T-cell (primary cell): ENCODE data around the gene RABGAP1L. TPM values are rescaled to one million over a fixed set of nuclear protein-coding genes. Genes with fewer than 3 reads are reported as not detected.
"Not testable (repeated sequence)": the region's sequence is repeated elsewhere in the genome, so short reads cannot be mapped to it uniquely, and the experiment has no call there.

Experiments
- ATAC-seq, 4 experiments: fragments of 200-7000 bp in 3 of 4; fragments of 150-1000 bp in 1 of 4; cut with Tn5 transposase; replicated peaks in 1 of 4; 1 replicate in 3 of 4; 2 replicates in 1 of 4; pipeline ENCODE4 v1.10.0; 2021; ENCODE audit warnings: moderate library complexity in 3 of 4, mild to moderate bottlenecking in 2 of 4, moderate number of reproducible peaks in 1 of 4
- CTCF ChIA-PET, 2 donors: fragments of 300-600 bp; sonication (Branson Sonifier 250); formaldehyde crosslinking; loops; one replicate each; lab custom pipeline; 2022; ENCODE audit warnings: antibody characterized with exemption in 2 of 2; lab: Charles Lee
- POLR2A ChIA-PET, 2 donors: fragments of 300-600 bp; sonication (Branson Sonifier 250); formaldehyde crosslinking; loops; one replicate each; lab custom pipeline; 2022; ENCODE audit warnings: antibody characterized with exemption in 2 of 2; lab: Charles Lee
- DNase-seq, 35 experiments: peaks; one replicate each; pipeline versions ENCODE4 v3.0.0 to v3.0.0-alpha.2; 2013 to 2023
- H3K27ac ChIP-seq: one replicate; pipeline ENCODE4 v1.5.1; 2013; ENCODE audit warnings: low read length
- H3K27me3 ChIP-seq, 2 experiments: replicated peaks in 1 of 2; 1 replicate in 1 of 2; 2 replicates in 1 of 2; pipeline versions ENCODE4 v1.6.1 to v1.7.0; 2013; ENCODE audit warnings: low read length in 1 of 2, mixed read lengths in 1 of 2; ENCODE audit not compliant: control insufficient read depth in 2 of 2, insufficient read depth in 2 of 2; ENCODE audit errors: extremely low read depth in 1 of 2
- H3K36me3 ChIP-seq, 2 donors: 1 replicate in 1 of 2; 2 replicates in 1 of 2; pipeline versions ENCODE4 v1.6.1 to v1.7.0; 2013; ENCODE audit warnings: low read length in 1 of 2; ENCODE audit not compliant: control insufficient read depth in 2 of 2, insufficient read depth in 1 of 2; ENCODE audit errors: extremely low read depth in 1 of 2
- H3K4me1 ChIP-seq, 2 experiments: 1 replicate in 1 of 2; 2 replicates in 1 of 2; pipeline versions ENCODE4 v1.6.1 to v1.7.0; 2013; ENCODE audit warnings: low read length in 2 of 2, mixed read lengths in 1 of 2; ENCODE audit not compliant: insufficient read depth in 2 of 2, control insufficient read depth in 1 of 2; ENCODE audit errors: extremely low read depth in 1 of 2
- H3K4me3 ChIP-seq, 2 donors: 1 replicate in 1 of 2; 2 replicates in 1 of 2; pipeline versions ENCODE4 v1.5.1 to v1.7.0; 2013; ENCODE audit warnings: mild to moderate bottlenecking in 2 of 2, low read length in 1 of 2, moderate library complexity in 1 of 2; ENCODE audit not compliant: control insufficient read depth in 1 of 2; ENCODE audit errors: extremely low read depth in 1 of 2
- H3K9me3 ChIP-seq: 2 replicates; pipeline ENCODE4 v1.7.0; 2013
- H3K27ac Mint-ChIP-seq, 2 donors: one replicate each; pipeline ENCODE4 v1.8.0; 2020 to 2021; ENCODE audit warnings: mild to moderate bottlenecking in 2 of 2, mixed read lengths in 2 of 2
- H3K27me3 Mint-ChIP-seq, 2 donors: one replicate each; pipeline ENCODE4 v1.8.0; 2021 to 2022; ENCODE audit warnings: mixed read lengths in 2 of 2
- H3K36me3 Mint-ChIP-seq: one replicate; pipeline ENCODE4 v1.8.0; 2021; ENCODE audit warnings: mixed read lengths
- H3K4me1 Mint-ChIP-seq, 3 donors: one replicate each; pipeline ENCODE4 v1.8.0; 2020 to 2022; ENCODE audit warnings: mixed read lengths in 3 of 3, mild to moderate bottlenecking in 1 of 3
- H3K4me3 Mint-ChIP-seq, 3 donors: one replicate each; pipeline ENCODE4 v1.8.0; 2020 to 2022; ENCODE audit warnings: mild to moderate bottlenecking in 3 of 3, mixed read lengths in 3 of 3, moderate library complexity in 3 of 3
- H3K9me3 Mint-ChIP-seq, 3 donors: one replicate each; pipeline ENCODE4 v1.8.0; 2020 to 2022; ENCODE audit warnings: mixed read lengths in 3 of 3
- WGBS: methylation state at CpG from one replicate; pipeline ENCODE4 v1.1.5; 2013; ENCODE audit warnings: missing lambda C conversion rate; ENCODE audit not compliant: insufficient coverage; 5-methylcytosine and 5-hydroxymethylcytosine counted together
- total RNA-seq, 35 experiments: library from RNA in 6 of 35; stranded (reverse) in 6 of 35; fragments of 120-200 nt in 1 of 35; gene quantifications; one replicate each; pipeline versions ENCODE4 v1.2.1 to v1.2.4 and lab custom pipeline; 2013 to 2026

Gene RABGAP1L
- total RNA-seq, 5 donors from 2014 or later (not counting 1 experiment from before 2014, with no cell fraction given), result 75.0 to 108 (median 82.3) TPM

DNA sequence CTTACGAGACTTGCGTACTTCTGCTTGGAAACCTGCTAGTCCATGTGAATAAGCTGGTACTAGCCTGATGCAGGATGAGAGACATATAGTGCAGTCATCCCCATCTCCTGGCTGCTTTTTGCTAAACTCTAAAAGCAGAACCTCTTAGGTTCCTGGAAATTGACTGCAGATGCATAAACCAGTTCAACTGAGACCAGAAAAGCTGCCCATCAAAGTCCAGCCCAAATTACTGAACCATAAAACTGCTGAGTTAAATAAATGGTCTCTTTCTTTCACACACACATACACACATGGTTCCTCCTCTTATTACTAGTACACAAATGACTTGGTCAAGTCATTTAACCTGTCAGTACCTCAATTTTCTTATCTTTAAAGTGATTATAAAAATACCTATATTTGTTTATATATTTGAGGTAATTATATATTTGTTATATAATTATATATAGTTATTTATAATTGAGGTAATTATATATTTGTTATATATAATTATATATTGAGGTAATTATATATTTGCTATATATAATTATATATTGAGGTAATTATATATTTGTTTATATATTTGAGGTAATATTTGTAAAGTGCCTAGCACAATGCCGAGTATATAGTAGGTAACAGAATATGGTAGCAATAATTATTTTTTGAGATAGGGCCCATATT lies 25.2 kb upstream of the RABGAP1L start:
- ATAC-seq, result no peak
- Histone ChIP-seq H3K9me3 (no peaks in the 10 kb centered on the region), H3K27me3 (peaks cover 0 to 3% of the 10 kb centered on the region in 2 experiments), H3K4me3 (no peak overlapping the region), H3K4me1 (no peaks in the 10 kb centered on the region), H3K27ac (no peak overlapping the region), H3K36me3 (no peaks in the 10 kb centered on the region)
- H3K27me3 Mint-ChIP-seq, result peaks cover 0 to 5% of the 10 kb centered on the region in 2 donors
- no peak overlapping the region for H3K27ac Mint-ChIP-seq
- H3K4me1 Mint-ChIP-seq, result no peaks in the 10 kb centered on the region
- no peak overlapping the region for H3K4me3 Mint-ChIP-seq
- DNase-seq, result no peak
- no peaks in the 10 kb centered on the region for H3K36me3 Mint-ChIP-seq
- peaks cover 0 to 15% (median 6%) of the 10 kb centered on the region in 3 donors for H3K9me3 Mint-ChIP-seq
- 100% methylated on average over 2 of the region's 3 CpGs for WGBS
- ChIA-PET POLR2A (no interaction called here), CTCF (no interaction called here)

DNA sequence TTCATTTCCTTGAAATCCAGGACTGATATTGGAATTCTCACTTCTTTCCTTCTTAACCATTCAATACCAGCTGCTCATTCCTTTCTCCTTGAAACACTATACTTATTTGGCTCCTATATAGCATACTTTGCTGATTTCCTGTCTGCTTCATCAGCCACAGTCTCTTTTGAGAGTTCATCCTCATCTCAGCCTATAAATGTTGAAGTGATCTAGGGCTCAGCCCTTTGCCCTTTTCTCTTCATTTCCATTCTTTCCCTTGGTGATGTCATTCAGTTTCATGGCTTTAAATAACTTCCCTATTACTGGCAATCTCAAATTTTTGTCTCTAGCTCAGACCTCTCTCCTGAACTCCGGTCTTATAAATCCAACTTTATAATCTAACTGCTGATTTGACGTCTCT lies 24.1 kb upstream of the RABGAP1L start:
- POLR2A ChIA-PET, result no interaction called here
- no peak overlapping the region for H3K27ac ChIP-seq
- H3K27me3 Mint-ChIP-seq, result peaks cover 0 to 5% of the 10 kb centered on the region in 2 donors

DNA sequence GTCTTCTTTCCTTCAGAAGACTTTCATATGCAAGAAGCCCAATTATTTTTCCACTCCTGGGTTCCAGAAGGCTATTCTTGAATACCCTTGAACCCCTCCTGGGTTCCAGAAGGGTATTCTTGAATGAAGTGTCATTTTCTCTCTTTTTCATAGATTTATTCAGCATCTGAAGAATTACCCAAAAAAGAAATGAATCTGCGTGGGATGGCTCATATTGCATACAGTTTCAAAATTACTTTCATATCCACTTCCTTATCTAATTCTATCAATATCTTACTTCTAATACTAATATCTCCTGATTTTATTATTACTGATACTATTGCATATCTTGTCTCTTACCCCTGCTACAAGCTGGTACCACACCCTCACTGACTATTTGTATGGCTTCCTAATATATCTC lies 22.6 kb upstream of the RABGAP1L start:
- H3K36me3 Mint-ChIP-seq, result no peaks in the 10 kb centered on the region
- POLR2A ChIA-PET, result no interaction called here
- no peak overlapping the region for H3K4me3 Mint-ChIP-seq
- Histone ChIP-seq H3K27ac (no peak overlapping the region), H3K27me3 (no peaks in the 10 kb centered on the region), H3K9me3 (no peaks in the 10 kb centered on the region), H3K4me3 (no peak overlapping the region), H3K4me1 (no peaks in the 10 kb centered on the region), H3K36me3 (no peaks in the 10 kb centered on the region)
- DNase-seq (no peak), ATAC-seq (no peak)
- no peaks in the 10 kb centered on the region for H3K4me1 Mint-ChIP-seq
- no peaks in the 10 kb centered on the region for H3K9me3 Mint-ChIP-seq
- peaks cover 3 to 6% of the 10 kb centered on the region in 2 donors for H3K27me3 Mint-ChIP-seq
- CTCF ChIA-PET, result no interaction called here
- H3K27ac Mint-ChIP-seq, result no peak overlapping the region
- WGBS, result no CpG with 5 or more reads among the region's 1 CpG

More for the DNA sequence above, 24.1 kb upstream of the RABGAP1L start:
- Histone ChIP-seq H3K4me3 (no peak overlapping the region), H3K36me3 (no peaks in the 10 kb centered on the region), H3K9me3 (no peaks in the 10 kb centered on the region), H3K27me3 (peaks cover 0 to 3% of the 10 kb centered on the region in 2 experiments), H3K4me1 (no peaks in the 10 kb centered on the region)
- CTCF ChIA-PET, result no interaction called here
- Mint-ChIP-seq H3K4me1 (no peaks in the 10 kb centered on the region), H3K36me3 (no peaks in the 10 kb centered on the region), H3K9me3 (peaks cover 0 to 4% (median 1%) of the 10 kb centered on the region in 3 donors), H3K4me3 (no peak overlapping the region), H3K27ac (no peak overlapping the region)
- DNase-seq (no peak), ATAC-seq (no peak)
- 50% methylated on average over 2 of the region's 2 CpGs for WGBS

DNA sequence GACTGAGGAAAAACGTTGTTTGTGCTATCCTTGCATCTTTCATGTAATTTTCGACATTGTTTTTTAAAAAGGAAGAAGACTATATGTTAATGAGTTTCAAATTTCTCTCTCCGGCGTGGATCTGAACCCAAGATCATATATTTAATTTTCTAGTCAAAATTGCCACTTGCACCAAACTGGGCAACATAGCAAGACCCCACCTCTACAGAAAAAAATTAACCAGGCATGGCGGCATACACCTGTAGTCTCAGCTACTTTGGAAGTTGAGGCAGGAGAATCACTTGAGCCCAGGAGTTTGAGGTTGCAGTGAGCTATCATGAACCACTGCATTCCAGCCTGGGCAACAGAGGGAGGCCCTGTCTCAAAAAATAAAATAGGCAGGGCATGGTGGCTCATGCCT lies 16.5 kb upstream of the RABGAP1L start:
- POLR2A ChIA-PET, result no interaction called here
- ATAC-seq (no peak), DNase-seq (no peak)

DNA sequence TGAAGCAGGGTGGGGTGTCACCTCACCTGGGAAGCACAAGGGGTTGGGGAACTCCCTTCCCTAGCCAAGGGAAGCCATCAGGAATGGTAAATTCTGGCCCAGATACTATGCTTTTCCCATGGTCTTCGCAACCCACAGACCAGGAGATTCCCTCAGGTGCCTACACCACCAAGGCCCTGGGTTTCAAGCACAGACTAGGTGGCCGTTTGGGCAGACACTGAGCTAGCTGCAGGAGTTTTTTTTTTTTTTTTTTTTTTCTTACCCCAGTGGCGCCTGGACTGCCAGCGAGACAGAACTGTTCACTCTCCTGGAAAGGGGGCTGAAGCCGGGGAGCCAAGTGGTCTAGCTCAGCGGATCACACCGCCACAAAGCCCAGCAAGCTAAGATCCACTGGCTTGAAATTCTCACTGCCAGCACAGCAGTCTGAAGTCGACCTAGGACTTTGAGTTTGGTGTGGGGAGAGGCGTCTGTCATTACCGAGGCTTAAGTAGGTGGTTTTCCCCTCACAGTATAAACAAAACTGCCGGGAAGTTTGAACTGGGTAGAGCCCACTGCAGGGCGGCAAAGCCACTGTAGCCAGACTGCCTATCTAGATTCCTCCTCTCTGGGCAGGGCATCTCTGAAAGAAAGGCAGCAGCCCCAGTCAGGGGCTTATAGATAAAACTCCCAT lies 15.5 kb upstream of the RABGAP1L start:
- CTCF ChIA-PET, result interaction anchor here (0.6 to 0.7 kb wide), 2 partner anchors 20 to 399 kb away, joined by 6 to 9 read pairs; no protein-coding TSS in a partner anchor
- H3K27me3 ChIP-seq, H3K4me3 ChIP-seq, H3K9me3 ChIP-seq, H3K4me1 ChIP-seq, H3K4me3 Mint-ChIP-seq, H3K36me3 ChIP-seq, ATAC-seq, H3K27ac ChIP-seq, H3K36me3 Mint-ChIP-seq, H3K9me3 Mint-ChIP-seq, DNase-seq, POLR2A ChIA-PET, H3K27me3 Mint-ChIP-seq: not testable (repeated sequence)
- H3K27ac Mint-ChIP-seq, result peak overlapping the region in 1 of 2 donors; percentile 28
- H3K4me1 Mint-ChIP-seq, result peaks cover 0 to 13% (median 8%) of the 10 kb centered on the region in 3 donors
- 95% methylated on average over 4 of the region's 12 CpGs for WGBS

More for the DNA sequence above, 16.5 kb upstream of the RABGAP1L start:
- Histone ChIP-seq H3K4me1 (no peaks in the 10 kb centered on the region), H3K4me3 (no peak overlapping the region), H3K27me3 (peaks cover 0 to 3% of the 10 kb centered on the region in 2 experiments), H3K36me3 (no peaks in the 10 kb centered on the region), H3K9me3 (no peaks in the 10 kb centered on the region), H3K27ac (no peak overlapping the region)
- H3K27me3 Mint-ChIP-seq, result peaks cover 3 to 4% of the 10 kb centered on the region in 2 donors
- H3K27ac Mint-ChIP-seq, result no peak overlapping the region
- peaks cover 0 to 13% (median 8%) of the 10 kb centered on the region in 3 donors for H3K4me1 Mint-ChIP-seq
- H3K9me3 Mint-ChIP-seq, result no peaks in the 10 kb centered on the region
- no peaks in the 10 kb centered on the region for H3K36me3 Mint-ChIP-seq
- WGBS, result no CpG with 5 or more reads among the region's 5 CpGs
- H3K4me3 Mint-ChIP-seq, result no peak overlapping the region
- CTCF ChIA-PET, result interaction anchor here in 1 of 2 donors (0.9 kb wide), 1 partner anchor 11 kb away, joined by 3 read pairs; no protein-coding TSS in a partner anchor

DNA sequence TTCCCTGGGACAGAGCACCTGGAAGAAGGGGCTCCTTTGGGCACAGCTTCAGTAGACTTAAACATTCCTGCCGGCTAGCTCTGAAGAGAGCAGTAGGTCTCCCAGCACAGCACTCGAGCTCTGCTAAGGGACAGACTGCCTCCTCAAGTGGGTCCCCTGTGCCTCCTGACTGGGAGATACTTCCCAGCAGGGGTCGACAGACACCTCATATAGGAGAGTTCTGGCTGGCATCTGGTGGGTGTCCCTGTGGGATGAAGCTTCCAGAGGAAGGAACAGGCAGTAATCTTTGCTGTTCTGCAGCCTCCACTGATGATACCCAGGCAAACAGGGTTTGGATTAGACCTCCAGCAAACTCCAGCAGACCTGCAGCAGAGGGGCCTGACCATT lies 14.9 kb upstream of the RABGAP1L start:
- H3K4me3 Mint-ChIP-seq, H3K4me3 ChIP-seq, H3K4me1 ChIP-seq, H3K27ac ChIP-seq, DNase-seq, H3K27me3 Mint-ChIP-seq, H3K27me3 ChIP-seq, ATAC-seq, H3K27ac Mint-ChIP-seq, H3K36me3 Mint-ChIP-seq, H3K9me3 Mint-ChIP-seq, H3K36me3 ChIP-seq, H3K9me3 ChIP-seq: not testable (repeated sequence)
- WGBS, result no CpG with 5 or more reads among the region's 3 CpGs
- ChIA-PET POLR2A (interaction anchor here in 1 of 2 donors (0.6 kb wide), 1 partner anchor 687 kb away, joined by 3 read pairs; no protein-coding TSS in a partner anchor), CTCF (interaction anchor here (0.6 to 0.7 kb wide), 2 partner anchors 19 to 400 kb away, joined by 6 to 9 read pairs; no protein-coding TSS in a partner anchor)
- peaks cover 0 to 13% (median 8%) of the 10 kb centered on the region in 3 donors for H3K4me1 Mint-ChIP-seq
